GM18511 (cell line): ENCODE data around the gene ATF7IP.
"Not testable (repeated sequence)": the region's sequence is repeated elsewhere in the genome, so short reads cannot be mapped to it uniquely, and the experiment has no call there.

Experiments used
- ATAC-seq: cut with Tn5 transposase; IDR thresholded peaks from one replicate; pipeline ENCODE4 v1.9.1; 2021; ENCODE audit warnings: mild to moderate bottlenecking, moderate library complexity; ENCODE audit not compliant: unreplicated experiment

Gene ATF7IP

DNA sequence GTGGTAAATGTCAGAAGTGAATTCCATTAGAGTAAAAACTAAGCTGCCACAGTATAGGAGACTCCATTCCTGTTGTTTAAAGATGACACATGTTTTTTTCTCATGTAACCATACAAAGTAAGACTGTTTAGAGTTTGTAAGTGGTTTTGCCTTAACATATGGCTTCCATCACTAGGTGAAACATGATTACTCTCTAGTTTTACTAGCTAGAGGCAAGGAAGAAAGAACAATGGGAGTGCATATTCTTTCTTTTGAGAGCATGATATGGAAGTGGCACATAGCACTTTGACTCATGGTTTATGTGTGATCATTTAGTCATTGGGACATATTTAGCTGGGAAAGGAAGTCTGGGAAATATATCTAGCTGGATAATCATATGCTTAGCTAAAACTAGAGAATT is 7.7 kb downstream of the ATF7IP start:
- ATAC-seq, result no peak

GRCh38 chr12:14379508-14379907 is 14.0 kb downstream of the ATF7IP start:
- ATAC-seq, result no peak

DNA sequence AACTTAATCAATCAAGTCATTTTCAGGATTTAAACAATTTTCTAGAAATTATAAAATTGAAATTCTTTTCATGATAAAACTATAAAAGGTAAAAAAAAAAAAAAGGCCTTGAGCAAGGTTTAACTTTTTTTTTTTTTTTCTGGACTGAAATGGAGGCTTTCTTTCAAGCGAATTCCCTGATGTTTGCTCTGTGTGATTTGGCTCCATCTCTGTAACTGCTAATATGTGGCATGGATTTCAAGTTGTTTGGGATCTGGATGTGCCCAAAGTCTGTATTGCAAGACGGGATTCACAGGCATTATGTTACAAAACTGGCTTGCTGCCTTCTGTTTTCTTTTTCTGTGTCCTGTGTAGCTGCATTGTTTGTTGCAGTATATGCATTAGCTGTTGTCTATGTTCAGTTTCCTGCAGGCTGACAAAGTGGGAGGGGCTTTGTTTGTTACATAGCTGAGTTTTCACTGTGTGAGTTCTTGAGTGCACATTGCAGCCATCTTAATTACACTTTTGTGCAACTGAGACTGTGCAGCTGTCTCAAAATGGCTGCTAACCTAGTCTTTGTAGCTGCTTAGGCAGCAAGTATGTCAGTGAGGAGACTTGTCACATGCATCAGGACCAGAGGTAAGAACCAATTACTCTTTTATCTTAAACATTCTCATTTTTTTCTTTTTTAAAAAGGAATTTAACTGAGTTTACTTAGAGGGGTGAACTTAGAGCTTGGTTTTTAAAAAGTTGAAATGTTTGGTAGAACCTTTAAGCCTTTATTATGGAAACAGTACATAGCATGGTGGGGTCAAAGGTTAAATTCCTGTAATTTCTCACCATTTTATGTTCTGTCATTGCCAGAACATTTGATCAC is 19.5 kb downstream of the ATF7IP start:
- ATAC-seq, result peak; percentile 96

GRCh38 chr12:14387219-14387871 is 21.9 kb downstream of the ATF7IP start:
- ATAC-seq, result no peak

DNA sequence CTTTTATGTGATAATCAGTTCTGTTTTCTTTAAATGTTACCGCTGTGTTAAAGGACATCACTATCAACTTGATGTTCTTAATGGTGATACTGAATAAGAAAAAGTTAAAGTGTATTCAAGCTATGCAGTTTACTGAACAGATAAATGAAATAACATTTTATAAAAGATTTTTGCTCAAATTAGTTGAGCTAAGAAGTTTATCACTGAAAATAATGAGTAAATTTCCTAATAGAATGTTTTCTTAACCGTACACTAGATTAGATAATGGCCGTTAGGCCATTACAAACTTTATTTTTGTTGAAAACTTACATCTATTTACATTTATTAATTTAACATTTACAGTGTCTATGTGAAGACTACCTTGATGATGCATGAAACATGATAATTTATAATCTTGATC is 25.0 kb downstream of the ATF7IP start:
- no peak for ATAC-seq

GRCh38 chr12:14390870-14391530 is 25.5 kb downstream of the ATF7IP start:
- no peak for ATAC-seq

DNA sequence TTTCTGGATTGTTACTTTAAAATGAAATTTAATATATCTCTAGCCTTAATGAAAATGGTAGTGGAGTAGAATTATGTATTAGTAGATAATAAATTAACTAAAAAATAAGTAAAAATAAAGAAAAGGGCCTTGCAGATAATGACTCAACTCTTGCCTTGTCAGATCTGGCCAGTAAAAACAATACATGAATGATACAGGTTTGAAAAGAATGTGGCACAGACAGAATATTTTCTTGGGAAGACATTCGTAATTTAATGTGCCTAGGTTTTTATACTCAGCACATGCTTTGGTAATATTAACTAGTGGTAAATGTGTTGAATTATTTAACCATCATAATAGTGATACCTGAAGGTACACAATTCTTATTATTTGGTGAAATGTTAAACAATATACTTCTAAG is 28.3 kb downstream of the ATF7IP start:
- no peak for ATAC-seq

DNA sequence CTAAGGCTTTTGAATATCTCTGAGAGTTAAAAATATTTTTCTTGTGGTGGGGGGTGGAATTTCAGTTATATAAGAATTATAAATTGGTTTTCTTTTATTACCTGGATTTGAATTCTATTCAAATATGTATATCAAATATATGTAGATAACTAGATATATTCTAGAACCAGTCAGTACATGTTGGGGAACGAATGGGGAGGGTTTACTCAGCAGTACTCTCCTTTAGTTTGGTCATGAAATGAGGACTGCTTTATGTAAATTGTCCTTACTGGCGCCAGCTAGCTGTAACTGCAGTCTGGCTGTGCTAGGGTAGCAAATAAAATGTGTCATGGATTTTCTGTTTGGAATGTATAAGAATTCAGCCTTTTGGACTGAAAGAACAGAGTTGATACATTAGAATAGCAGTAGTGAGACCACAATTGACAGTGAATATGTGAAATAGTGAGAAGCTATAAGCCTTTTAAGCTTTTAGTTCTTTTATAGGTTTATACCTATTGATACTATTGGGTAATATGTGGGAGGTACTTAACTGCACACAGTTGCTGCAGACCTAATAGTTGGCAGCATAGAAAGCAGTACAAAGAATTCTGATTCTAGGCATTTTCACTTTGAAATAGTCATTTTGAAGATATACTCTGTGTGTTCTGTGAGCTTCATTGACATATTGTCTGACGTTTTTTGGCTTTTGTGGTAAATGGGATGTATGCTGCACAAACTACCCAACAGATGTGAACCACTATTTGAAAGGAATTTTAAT is 29.0 kb downstream of the ATF7IP start:
- ATAC-seq, result peak; percentile 67

DNA sequence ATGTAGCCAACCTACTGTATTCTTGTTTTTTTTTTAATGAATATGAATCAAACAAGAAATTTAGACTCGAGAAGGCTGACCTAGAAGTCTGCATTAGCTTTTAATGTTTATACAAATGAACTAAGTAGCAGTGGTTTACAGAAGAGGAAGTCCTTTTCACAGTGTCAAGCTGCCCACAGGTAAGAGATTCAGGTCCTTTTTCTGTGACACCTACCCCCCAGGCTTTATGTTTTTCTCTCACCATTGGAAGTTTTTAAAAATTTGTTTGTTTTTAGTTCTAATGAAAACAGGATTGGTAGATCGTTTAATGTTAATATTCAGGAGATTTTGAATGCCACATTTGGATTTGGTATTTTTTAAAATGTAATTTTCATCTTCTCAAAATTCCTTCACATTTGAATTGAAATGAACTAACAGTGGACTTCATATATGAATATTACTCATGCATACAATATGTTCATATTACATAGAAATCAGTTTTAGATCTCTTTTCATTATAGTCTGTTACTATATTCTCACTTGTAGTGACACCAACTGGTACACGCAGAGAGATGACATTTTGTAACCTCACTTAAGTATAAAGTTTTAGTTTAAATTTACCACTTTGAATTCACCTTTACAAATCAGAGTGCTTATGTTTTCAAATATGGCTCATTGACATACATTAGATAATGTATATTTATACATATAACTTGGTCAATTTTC is 29.7 kb downstream of the ATF7IP start:
- ATAC-seq, result peak; percentile 62

DNA sequence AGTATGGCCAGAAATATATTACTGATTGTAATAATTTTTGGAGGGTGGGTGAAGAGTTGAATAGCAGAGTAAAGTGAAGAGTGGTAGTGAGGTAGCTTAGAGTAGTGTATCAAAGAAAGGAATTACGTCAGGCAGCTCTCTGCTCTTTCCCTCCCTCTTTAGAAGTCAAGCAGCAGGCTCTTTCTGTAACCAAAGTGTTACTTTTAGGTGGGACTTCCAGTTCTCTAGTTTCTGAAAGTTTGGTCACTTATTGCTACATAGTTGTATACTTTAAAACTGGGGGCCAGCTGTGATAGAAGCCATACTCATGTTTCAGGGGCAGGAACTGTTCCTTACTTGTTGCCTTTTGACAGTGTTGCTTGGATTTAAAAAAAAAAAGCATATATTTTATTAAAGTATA is 30.6 kb downstream of the ATF7IP start:
- ATAC-seq, result peak; percentile 73

DNA sequence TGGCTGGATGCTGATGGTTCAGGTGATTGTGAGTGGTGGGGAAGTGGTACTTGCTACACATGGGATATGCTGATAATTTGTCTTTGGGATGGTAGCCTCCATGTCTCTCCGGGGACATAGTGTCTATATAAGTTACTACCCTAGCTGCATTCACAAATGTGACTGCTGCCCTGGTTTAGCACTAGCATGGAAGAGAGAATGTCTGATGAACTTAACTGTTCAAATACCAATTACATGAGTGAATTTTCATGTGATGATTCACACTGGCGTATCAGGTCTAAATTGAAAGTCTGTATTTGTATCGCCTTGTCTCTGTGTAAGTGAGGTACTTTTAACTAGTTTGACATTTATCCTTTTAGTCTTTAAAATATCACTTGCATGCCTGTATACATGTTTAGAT is 34.4 kb downstream of the ATF7IP start:
- ATAC-seq, result no peak

DNA sequence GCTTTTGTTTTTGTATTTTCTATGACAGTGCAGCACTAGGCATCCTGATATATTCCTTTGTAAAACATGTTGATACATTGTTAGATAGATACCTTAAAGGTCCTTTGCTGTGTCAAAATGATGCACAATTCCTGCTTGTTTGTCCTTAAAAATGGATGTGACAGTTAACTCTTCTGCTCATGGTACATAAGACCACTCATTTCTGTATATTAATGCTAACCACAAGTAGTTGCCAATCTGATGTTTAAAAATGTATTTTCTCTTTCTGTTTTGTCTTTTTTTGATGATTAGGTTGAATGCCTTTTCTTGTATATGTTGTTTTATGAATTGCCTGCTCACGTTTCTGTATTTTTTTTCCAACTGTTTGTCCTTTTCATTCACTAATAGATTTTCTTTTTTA is 35.1 kb downstream of the ATF7IP start:
- no peak for ATAC-seq

- not testable (repeated sequence) for ATAC-seq
Observed at GRCh38 chr12:14401267-14401666, 35.8 kb downstream of the ATF7IP start.

DNA sequence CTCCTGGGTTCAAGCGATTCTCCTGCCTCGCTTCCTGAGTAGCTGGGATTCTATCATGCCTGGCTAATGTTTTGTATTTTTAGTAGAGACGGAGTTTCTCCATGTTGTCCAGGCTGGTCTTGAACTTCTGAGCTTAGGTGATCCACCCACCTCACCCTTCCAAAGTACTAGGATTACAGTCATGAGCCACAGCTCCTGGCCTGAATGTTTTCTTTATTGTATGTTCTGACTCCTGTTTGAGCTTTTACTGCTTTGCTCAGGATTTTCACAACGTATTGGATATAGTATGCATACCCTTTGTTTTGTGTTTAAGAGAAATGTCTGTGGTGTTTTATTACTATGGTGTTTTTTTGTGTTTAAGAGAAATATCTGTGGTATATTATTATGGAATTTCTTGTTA is 37.2 kb downstream of the ATF7IP start:
- no peak for ATAC-seq

- ATAC-seq, result peak; percentile 35
Observed at GRCh38 chr12:14403293-14403692, 37.8 kb downstream of the ATF7IP start.

DNA sequence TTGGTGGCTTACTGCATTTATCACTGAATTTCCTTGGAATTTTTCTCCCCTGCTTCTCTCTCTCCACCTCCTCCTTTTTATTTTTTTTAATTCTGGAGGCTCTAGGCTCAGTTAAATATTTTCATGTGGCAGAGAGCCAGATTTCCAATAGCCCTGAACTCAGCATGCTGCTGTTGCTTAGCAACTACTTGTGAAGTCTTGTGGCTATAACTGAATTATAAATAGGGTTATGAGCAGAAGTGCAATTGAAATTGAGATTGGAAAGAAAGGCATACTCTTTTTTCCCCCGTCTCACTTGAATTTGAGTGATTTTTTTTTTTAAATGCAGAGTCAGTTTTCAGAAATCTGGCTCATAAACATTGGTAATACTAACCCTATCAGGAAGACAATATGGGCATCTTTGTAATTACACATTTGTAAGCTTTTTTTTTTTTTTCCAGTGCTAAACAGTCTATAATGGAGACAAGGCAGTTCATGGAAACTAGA is 38.3 kb downstream of the ATF7IP start:
- peak; percentile 76 for ATAC-seq

- ATAC-seq, result not testable (repeated sequence)
Observed at GRCh38 chr12:14405407-14405806, 39.9 kb downstream of the ATF7IP start.

DNA sequence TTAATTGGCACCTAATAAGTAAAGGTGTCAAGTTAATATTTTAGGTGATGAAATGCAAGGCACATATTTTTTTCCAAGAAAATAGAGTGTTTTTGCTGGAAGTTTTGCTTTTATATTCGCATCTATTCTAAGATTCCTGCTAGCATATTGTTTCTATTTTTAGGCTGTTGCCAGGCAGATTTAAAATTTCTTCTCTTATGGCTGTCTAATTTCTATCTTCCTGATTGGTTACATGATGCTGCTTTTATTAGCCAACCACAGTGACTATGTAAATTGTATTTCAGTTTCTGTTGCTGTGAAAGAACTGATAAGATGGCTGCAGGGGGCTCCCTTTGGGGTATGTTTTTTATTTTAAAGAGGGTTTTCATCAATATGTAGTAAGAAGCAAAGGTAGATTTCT is 42.7 kb downstream of the ATF7IP start:
- no peak for ATAC-seq

DNA sequence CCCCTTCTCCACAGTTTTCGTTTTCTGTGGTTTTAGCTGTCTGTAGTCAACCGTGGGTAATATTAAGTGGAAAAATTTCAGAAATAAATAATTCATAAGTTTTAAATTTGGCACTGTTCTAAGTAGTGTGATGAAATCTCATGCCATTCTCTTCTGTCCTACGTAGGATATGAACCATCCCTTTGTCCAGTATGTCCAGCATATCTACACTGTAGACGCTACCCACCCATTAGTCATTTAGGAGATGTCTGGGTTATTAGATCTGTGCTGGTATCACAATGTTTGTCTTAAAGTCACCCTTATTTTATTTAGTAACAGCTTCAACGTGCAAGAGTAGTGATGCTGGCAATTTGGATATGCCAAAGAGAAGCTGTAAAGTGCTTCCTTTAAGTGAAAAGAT is 44.7 kb downstream of the ATF7IP start:
- no peak for ATAC-seq

GRCh38 chr12:14410841-14411569 is 45.5 kb downstream of the ATF7IP start:
- ATAC-seq, result no peak
